Calu3 (cell line): ENCODE data around the gene ARHGEF6. TPM values are rescaled to one million over a fixed set of nuclear protein-coding genes. Genes with fewer than 3 reads are reported as not detected.

ENCODE experiments used
- BruUV-seq: library from RNA; stranded (reverse); fragments of 400-500 nt; replicated peaks from 2 replicates; lab custom pipeline; 2021; lab: Mats Ljungman, UMichigan
- CTCF ChIA-PET: fragments of 300-600 bp; sonication (Branson Sonifier 250); formaldehyde crosslinking; loops from one replicate; lab custom pipeline; 2022; ENCODE audit warnings: antibody characterized with exemption; lab: Charles Lee
- DNase-seq: peaks from one replicate; pipeline ENCODE4 v3.0.0; 2022
- H3K27ac Mint-ChIP-seq: one replicate; pipeline ENCODE4 v1.8.0; 2022; ENCODE audit warnings: mixed read lengths; ENCODE audit not compliant: unreplicated experiment
- H3K27me3 Mint-ChIP-seq: one replicate; pipeline ENCODE4 v1.8.0; 2022; ENCODE audit warnings: mixed read lengths; ENCODE audit not compliant: unreplicated experiment
- H3K36me3 Mint-ChIP-seq: one replicate; pipeline ENCODE4 v1.8.0; 2022; ENCODE audit warnings: mild to moderate bottlenecking, moderate library complexity, mixed read lengths; ENCODE audit not compliant: insufficient read depth, unreplicated experiment
- H3K4me1 Mint-ChIP-seq: one replicate; pipeline ENCODE4 v1.8.0; 2022; ENCODE audit warnings: mild to moderate bottlenecking, low read depth, mixed read lengths; ENCODE audit not compliant: unreplicated experiment
- H3K4me3 Mint-ChIP-seq: one replicate; pipeline ENCODE4 v1.8.0; 2022; ENCODE audit warnings: mild to moderate bottlenecking, low read depth, moderate library complexity, mixed read lengths; ENCODE audit not compliant: unreplicated experiment
- H3K9me3 Mint-ChIP-seq: one replicate; pipeline ENCODE4 v1.8.0; 2022; ENCODE audit warnings: low read depth, mixed read lengths; ENCODE audit not compliant: unreplicated experiment
- intact Hi-C: fragments of 100-400 bp; cut with micrococcal nuclease; formaldehyde crosslinking; loops from one replicate; pipeline ENCODE4 v1.10.0; 2022; ENCODE audit not compliant: unreplicated experiment
- total RNA-seq: library from RNA; stranded (reverse); gene quantifications from 2 replicates; pipeline ENCODE4 v1.2.3, GENCODE V29; 2022
- TF ChIP-seq, protein P1 (sequence below): fragments of 200-600 bp; IDR thresholded peaks from one replicate; pipeline ENCODE4 v1.8.0; 2022; ENCODE audit warnings: antibody characterized with exemption; ENCODE audit not compliant: unreplicated experiment

ARHGEF6 gene
- total RNA-seq, 1 experiment from 2014 or later: 0.07 TPM

GRCh38 chrX:136667446-136668168 is 113.1 kb downstream of the ARHGEF6 start:
- CTCF ChIA-PET: no interaction called here
- Mint-ChIP-seq H3K36me3 (no peaks in the 10 kb centered on the region), H3K4me1 (no peaks in the 10 kb centered on the region), H3K27me3 (peaks cover 37% of the 10 kb centered on the region), H3K4me3 (no peak overlapping the region), H3K27ac (no peak overlapping the region), H3K9me3 (peaks cover 4% of the 10 kb centered on the region)
- BruUV-seq: no TSS peak
- intact Hi-C loops: no loop called here
- TF ChIP-seq, protein P1, sequence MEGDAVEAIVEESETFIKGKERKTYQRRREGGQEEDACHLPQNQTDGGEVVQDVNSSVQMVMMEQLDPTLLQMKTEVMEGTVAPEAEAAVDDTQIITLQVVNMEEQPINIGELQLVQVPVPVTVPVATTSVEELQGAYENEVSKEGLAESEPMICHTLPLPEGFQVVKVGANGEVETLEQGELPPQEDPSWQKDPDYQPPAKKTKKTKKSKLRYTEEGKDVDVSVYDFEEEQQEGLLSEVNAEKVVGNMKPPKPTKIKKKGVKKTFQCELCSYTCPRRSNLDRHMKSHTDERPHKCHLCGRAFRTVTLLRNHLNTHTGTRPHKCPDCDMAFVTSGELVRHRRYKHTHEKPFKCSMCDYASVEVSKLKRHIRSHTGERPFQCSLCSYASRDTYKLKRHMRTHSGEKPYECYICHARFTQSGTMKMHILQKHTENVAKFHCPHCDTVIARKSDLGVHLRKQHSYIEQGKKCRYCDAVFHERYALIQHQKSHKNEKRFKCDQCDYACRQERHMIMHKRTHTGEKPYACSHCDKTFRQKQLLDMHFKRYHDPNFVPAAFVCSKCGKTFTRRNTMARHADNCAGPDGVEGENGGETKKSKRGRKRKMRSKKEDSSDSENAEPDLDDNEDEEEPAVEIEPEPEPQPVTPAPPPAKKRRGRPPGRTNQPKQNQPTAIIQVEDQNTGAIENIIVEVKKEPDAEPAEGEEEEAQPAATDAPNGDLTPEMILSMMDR: no peak
- no peak for DNase-seq

- Mint-ChIP-seq H3K4me3 (no peak overlapping the region), H3K27me3 (peaks cover 35% of the 10 kb centered on the region)
- CTCF ChIA-PET: no interaction called here
Observed at GRCh38 chrX:136666088-136666487, 114.6 kb downstream of the ARHGEF6 start.

DNA sequence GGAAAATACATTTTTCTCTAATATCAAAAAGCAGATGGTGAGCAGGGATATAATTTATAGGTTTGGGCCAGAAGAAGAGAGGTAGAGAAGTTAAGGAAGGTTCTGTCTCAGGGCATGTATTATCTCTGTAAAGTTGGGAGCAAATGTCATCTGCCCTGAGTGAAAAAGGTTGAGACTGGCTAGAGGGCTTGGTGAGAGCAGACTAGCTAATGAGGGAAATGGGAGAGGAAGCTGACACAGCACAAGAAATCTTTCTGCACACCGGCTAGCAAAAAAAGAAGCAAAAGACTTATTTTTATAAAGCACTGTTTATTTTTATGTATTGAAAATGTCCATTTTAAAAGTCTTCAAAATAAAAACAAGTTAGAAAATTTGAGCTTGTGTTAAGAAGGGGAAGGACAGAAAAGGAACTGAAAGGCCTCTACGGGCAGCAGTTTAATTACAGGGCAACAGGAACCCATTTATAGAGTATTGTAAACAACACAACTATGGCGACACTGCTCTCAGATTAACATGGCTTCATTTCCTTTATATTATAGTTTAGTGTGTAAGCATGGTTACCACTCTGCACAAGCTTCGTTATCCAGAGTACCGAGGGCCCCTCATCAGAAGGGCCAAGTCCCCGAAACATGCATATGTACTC is 115.4 kb downstream of the ARHGEF6 start:
- H3K27me3 Mint-ChIP-seq: peaks cover 42% of the 10 kb centered on the region
- no peaks in the 10 kb centered on the region for H3K4me1 Mint-ChIP-seq
- peaks cover 4% of the 10 kb centered on the region for H3K9me3 Mint-ChIP-seq
- BruUV-seq: no TSS peak
- no peak overlapping the region for H3K4me3 Mint-ChIP-seq
- no peak for DNase-seq
- no peaks in the 10 kb centered on the region for H3K36me3 Mint-ChIP-seq
- no peak overlapping the region for H3K27ac Mint-ChIP-seq
- TF ChIP-seq, protein P1: no peak
- intact Hi-C loops: no loop called here
- CTCF ChIA-PET: no interaction called here

More at GRCh38 chrX:136666088-136666487, 114.6 kb downstream of the ARHGEF6 start:
- intact Hi-C loops: no loop called here
- DNase-seq: no peak
- H3K36me3 Mint-ChIP-seq: no peaks in the 10 kb centered on the region
- no peak overlapping the region for H3K27ac Mint-ChIP-seq
- no peaks in the 10 kb centered on the region for H3K4me1 Mint-ChIP-seq
- no TSS peak for BruUV-seq
- TF ChIP-seq, protein P1: no peak
- peaks cover 4% of the 10 kb centered on the region for H3K9me3 Mint-ChIP-seq

- Mint-ChIP-seq H3K27me3 (peaks cover 46% of the 10 kb centered on the region), H3K36me3 (no peaks in the 10 kb centered on the region), H3K9me3 (peaks cover 4% of the 10 kb centered on the region), H3K4me1 (no peaks in the 10 kb centered on the region), H3K4me3 (no peak overlapping the region), H3K27ac (no peak overlapping the region)
- DNase-seq: no peak
- CTCF ChIA-PET: no interaction called here
- TF ChIP-seq, protein P1: no peak
- intact Hi-C loops: no loop called here
- no TSS peak for BruUV-seq
Observed at GRCh38 chrX:136662976-136663375, 117.8 kb downstream of the ARHGEF6 start.
